ENCODE results near the gene SLC12A6.
A peak's percentile ranks its signal among the peaks of the same experiment; 100 is the strongest.
"Not testable (repeated sequence)": the region's sequence is repeated elsewhere in the genome, so short reads cannot be mapped to it uniquely, and the experiment has no call there.

The SLC12A6 gene

DNA sequence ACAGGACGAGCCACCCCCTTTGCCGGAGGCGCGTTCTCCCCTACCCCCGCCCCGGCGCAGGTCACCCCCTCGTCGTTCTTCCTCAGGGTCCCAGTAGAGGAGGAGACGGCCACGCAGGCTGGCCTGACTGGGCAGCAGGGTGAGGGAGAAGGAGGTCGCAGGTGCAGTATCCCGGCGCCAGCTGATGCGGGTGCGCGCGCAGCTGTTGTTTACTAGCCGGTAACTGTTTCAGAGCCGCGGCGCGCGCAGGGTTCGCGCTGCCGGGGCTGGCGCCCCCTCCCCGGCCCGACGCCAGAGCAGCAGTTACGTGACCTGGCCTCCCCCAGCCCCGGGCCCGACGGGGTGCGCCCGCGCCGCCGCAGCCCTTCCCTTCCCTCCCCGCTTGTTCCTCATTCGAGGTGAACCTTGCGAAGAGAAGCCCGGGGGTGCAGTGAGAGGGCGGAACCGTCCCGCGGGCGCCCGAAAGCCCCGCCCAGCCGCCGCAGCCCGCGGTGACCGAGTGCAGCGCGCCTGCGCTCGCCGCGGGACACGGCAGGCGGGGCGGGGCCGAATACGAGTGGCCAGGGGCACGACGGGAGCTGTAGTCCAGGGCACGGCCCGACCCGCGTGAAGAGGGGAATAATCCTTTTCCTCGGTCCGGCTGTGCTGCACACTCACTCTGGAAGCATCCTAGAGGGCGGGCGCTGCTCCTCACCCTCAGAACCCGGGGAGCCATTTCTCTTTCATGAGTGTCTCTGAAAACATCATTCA lies at the start of gene SLC12A6:
SLC12A6 (minus strand) TSS at position 225 of the 750 bp plus-strand sequence. CDS start 1,101 bp downstream, outside the sequence.
- peak; percentile 94 for DNase-seq (ENCODE audit: low read depth)

DNA sequence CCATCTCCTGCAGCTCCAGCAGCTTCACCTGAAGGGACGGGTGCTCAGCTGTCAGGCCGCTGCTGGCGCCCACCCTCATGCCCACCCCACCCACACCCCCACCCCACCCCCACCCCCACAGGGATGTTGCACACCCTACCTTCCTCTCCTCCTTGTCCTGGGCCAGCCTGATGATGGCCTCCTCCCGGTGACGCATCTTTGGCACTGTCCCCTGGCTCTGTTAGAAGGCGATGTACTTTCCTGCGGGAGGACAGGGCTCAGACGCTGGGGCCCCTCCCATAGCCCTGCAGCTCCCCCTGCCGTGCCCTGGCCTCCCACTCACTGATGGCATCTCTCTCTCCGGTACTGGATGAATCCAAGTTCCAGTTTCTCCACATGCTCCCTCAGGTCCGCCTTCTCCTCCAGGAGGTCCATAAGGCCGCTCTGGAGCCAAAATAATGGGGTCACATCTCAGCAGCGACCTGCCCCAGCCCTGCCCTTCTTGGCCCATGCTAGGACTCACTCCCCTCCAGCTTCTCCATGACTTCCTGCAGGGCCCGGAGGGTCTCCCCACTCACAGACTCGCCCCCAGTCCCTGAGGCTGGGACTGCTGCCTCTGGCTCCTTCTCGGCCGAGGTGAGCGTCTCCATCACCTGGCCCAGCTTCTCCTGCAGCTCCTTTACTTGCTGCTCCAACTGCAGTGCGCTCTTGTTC lies 44.4 kb upstream of the SLC12A6 start:
- not testable (repeated sequence) for DNase-seq (ENCODE audit: low read depth)

DNA sequence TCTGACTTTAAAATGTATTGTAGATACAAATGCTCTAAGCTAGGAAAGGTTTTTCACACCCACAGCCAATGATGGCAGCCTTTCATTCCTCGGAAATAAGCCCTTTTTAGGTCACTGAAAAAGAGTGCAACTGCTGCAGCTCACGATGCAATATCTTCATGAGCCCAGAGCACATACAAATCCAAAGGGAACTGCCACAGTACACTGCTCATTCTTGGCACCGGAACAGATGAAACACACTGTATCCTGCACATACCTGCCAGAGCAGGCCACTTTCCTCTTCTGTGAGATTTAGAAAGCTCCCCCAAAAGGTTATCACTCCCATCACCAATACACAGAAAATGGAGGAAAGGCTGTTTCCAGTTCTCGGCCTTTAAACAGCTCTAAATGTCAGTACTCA lies 42.9 kb upstream of the SLC12A6 start:
- DNase-seq (ENCODE audit: low read depth): not testable (repeated sequence)

DNA sequence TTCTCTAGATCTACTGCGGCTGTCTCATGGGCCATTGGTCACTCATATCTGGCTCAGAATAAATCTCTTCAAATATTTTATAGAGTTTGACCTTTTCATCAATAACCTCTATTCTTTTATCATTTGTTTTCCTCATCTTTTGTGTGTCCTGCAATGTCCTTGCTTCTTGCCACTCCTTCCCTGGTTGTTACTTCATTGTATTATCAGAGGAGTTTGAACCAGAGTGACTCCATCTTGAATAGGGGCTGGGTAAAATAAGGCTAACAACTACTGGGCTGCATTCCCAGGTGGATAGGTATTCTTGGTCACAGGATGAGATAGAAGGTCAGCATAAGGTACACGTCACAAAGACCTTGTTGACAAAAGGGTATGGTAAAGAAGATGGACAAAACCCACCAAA lies 39.3 kb upstream of the SLC12A6 start:
- no peak for DNase-seq (ENCODE audit: low read depth)

DNA sequence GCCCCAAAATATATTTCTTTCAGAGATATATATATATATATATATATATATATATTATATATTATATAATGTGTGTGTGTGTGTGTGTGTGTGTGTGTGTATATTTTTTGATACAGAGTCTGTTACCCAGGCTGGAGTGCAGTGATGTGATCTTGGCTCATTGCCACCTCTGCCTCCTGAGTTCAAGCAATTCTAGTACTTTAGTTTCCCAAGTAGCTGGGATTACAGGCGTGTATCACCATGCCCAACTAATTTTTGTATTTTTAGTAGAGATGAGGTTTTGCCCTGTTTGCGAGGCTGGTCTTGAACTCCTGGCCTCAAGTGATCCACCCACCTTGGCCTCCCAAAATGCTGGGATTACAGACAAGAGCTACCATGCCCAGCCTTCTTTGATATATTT lies 38.0 kb upstream of the SLC12A6 start:
- DNase-seq (ENCODE audit: low read depth): not testable (repeated sequence)

DNA sequence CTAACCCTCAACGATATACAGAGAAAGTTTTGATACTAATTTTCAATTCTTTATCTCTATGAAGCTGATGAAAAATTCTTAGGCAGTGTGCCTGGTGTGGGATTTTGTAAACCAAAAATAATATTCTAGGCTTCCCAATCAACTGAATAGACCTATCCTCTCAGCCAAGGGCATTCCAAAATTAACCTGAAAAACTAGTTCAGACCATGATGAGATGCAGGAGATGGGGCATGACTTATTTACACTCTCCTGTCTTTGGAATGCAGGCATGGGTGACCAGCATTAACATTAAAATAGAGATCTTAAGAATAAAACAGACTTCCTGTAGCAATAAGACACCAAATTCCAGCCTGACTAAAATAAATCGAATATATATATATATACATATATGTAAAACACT lies 37.2 kb upstream of the SLC12A6 start:
- DNase-seq (ENCODE audit: low read depth): no peak

DNA sequence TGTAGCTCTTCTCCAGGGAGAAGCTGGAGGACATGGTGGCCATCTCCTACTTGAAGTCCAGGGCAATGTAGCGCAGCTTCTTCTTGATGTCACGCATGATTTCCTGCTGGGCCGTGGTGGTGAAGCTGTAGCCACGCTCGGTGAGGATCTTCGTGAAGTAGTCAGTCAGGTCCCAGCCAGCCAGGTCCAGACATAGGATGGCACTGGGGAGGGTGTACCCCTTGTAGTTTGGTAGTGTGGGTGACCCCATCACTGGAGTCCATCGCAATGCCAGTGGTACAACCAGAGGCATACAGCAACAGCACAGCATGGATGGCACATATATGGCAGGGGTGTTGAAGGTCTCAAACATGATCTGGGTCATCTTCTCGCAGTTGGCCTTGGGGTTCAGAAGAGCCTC lies 36.4 kb upstream of the SLC12A6 start:
- no peak for DNase-seq (ENCODE audit: low read depth)

DNA sequence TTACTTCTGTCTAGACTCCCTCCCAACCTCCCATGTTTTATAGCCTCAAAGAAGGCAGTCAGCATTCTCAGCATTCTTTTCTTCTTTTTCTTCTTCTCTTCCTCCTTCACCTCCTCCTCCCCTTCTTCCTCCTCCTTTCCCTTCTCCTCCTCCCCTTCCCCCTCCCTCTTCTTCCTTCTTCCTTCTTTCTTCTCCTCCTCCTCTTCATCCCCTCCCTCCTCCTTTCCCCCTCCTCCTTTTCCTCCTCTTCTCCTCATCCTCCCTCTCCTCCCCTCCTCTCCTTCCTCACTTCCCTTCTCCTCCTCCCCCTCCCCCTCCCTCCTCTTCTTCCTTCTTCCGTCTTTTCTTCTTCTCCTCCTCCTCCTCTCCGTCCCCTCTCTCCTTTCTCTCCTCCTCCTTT lies 33.1 kb upstream of the SLC12A6 start:
- no peak for DNase-seq (ENCODE audit: low read depth)

DNA sequence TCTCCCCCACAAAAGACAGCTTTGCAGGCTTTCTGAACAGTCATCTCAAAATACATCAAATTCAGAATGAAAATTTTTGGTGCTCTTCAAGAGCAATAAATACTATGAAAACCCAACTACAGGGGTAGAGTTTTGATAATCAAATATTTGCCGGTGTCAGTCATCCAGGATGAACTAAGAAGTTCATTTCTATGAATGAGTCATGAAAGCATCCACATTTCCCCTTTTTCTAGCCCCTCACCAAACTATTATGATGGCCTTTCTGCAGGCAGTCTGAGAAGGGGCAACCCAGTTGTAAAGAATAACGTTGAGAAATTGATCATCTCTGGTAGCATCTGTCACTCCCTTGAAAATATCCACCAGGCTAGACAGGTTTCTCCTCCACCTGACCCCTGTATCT lies 32.5 kb upstream of the SLC12A6 start:
- DNase-seq (ENCODE audit: low read depth): no peak

DNA sequence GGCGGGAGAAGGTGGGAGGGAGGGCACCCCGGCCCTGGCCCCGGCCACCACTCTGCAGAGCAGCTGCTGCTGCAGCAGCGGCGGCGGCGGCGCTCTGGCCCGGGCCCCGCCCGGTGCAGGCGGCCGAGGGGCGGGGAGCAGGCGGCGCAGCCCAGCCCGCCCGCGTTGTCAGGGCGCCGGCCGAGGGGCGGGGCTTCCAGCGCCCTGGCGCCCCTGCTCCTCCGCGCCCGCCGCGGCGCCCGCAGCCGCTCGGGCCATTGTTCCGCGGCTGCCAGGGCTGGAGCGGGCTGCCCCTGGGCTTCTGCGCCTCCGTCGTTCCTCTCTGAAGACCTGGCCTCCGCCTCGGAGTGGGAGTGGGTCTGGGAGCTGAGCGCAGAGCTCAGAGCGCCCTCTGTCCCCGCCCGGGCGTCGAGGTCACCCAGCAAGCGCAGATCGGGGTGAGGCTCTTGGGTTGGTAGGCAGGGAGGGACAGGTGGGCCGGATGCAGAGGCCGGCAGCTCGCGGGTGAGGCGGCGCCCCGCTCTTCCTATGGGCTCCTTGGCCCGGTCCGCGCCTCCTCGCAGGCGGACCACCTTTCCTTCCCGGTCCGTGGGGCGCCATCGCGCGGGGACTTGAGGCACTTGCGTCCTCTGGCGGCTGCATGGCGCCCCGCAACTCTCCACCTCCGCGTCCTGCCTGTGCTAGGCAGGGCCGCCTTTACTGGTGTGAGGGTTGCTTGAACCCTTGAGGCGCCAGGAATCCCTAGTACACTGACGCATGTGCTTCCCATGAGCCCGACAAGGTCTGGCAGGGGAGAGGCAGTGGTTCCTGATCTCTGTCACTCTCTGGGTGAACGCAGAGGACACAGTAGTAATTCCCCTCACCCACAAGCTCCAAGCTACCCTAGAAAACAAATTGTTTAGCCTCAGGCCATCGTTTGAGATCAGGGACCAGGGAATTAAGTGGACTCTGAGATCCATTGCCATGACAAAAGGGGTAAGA lies 29.8 kb upstream of the SLC12A6 start, which contains the start of gene LPCAT4:
LPCAT4 (minus strand) TSS at position 96 of the 981 bp plus-strand sequence. CDS start 96 bp downstream, outside the sequence.
- DNase-seq (ENCODE audit: low read depth): peak; percentile 73

DNA sequence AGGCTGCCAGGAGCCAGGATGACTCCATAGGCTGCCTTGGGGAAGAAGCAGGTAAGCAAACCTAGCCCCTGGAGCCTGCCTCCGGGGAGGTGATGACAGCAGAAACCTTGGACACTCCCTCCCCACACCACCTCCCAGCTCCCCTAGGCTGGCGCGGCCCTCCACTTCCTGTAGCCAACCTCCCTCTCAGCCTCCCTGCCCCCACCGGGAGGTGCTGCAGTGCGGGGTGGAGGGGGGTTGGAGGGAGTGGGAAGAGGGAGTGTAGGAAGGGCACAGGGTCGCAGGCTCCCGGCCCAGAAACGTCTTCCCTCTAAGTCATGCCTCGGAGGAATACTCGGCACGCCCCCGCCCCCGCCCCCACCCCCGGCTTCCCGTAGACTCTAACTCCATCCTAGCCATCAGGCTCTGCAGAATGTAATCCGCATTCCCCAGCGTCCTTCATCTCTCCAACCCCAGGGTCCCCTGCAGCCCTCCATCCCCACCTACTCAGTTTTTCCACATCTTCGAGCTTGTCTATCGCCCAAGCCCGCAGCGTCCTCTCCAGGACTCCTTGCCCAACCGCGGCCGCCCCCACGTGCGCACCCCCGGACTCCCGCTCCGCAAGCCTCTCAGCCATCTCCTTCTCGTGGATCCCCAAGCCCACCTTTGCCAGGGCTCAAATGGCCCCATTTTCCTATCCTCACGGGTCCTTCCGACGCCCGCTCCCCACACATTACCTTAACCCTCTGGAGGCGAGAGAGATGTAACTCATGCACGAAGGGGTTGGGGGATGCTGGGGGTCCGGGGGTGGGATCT lies 28.9 kb upstream of the SLC12A6 start:
- DNase-seq (ENCODE audit: low read depth): peak; percentile 43

DNA sequence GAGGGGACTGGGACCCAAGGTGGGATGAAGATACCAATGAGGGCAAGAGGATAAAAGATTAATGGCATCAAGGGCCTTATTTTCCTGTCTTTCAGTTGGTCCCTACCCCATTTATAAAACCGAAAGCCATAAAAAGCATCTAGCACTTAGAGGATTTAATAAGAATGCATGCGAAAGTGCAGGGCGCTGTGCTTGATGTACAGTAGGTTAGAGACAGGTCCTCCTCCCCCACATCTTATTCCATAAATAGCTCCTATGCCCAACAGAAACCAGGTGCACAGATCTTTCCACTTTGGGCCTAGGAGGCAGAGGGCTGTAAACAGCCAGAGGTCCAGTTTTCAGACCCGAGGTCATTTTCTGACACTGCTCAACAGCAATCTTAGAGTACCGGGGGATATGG lies 28.3 kb upstream of the SLC12A6 start:
- DNase-seq (ENCODE audit: low read depth): no peak

DNA sequence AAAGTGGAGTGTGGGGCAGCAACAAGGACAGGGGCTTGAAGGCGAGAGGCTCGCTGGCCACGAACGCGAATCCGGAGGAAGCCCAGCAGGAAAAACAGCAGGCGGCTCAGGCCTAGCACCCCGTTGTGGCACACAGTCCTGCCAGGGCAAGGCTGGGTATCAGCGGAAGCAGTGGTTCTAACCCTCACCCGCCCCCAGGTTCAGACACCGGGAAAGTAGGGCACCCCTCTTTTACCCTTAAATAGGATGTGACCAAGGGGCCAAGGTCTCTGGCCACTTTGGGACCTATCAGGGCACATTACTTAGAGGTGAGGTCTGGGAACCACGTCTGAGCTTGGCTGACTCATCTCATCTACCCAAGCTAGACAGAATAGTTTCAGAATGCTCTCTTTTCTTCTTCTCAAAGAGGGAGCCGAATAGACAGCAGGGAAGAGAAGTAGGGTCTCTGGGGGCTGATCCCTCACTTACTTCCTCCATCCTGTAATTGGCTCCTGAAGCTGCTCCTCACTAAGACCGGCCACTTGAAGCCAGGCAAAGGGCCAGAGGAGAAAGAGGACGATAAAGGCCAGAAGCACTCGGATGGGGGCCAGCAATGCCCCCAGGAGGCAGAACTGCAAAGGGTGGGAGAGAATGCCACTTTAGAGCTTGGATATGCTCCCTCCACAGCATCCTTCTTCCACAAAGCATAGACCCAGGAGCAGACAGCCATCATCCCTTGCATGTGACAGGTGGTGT lies 27.7 kb upstream of the SLC12A6 start:
- DNase-seq (ENCODE audit: low read depth): no peak

DNA sequence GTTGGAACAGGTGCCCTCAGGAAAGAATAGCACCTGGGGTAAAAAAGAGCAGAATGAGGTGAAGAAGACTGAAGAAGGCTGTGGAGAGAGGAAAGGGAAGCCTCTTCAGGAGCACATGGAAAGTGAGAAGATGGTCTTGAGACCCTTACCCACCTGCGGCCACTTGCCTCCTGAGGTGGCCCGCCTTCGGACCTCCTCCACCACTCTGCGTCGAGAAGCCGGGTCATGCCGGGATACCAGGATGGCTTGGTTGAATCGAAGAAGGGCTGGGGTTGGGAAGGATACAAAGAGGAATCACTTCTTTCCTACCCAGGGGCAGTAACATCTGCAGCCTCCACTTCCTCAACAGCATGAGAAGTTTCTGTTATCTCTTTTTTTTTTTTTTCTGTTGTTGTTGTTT lies 26.5 kb upstream of the SLC12A6 start:
- DNase-seq (ENCODE audit: low read depth): no peak

DNA sequence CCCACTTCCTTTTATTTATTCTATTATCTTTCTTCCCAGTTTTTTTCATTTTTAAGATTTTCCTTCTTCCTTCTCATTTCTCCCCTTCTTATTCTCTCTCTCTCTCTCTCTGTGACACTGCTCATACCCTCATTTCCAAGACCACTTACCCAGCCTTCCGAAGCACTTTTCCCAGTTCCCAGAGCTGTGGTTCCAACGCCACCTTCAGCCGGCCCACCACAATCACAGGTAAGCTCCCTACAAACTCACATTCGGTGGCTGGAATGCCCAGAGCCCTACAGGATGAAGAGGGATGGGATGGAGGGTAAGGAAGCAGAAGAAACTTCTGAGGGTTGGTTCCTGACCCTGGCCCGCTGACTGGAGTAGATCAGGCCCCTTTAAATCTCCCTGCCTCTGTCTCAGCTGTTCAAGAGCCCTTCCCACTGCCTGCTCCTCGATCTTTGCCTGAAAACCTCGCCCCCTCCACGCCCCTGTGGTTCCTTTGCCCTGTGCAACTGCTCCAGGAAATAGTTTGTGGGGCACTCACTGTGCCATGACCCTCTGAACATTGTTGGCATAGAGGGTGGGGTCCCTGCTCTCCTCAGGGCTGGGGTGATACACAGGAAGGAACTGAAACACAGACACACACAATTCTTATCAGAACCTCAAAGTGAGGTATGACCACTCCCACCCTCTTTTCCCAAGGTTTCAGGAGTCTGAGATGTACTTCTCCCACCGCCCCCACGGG lies 24.6 kb upstream of the SLC12A6 start:
- no peak for DNase-seq (ENCODE audit: low read depth)

DNA sequence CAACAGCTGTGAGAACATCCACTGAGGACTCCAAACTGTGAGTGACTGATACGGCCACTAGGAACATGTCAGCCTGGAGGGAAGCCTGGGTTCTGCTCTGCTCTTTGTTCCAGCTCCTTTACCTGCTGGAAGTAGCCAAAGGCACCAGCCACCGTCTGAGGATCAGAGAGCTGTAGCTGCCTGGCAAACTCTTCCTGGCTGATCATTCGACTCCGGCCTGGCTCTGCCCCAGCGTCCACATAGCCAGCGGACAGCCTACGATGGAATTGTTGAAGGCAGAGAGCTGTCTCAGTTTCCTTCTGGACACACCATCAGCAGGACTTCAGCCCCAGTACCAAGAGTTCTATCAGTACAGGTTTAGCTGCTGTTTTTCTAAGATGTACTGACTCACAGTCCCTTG lies 23.7 kb upstream of the SLC12A6 start:
- DNase-seq (ENCODE audit: low read depth): no peak

DNA sequence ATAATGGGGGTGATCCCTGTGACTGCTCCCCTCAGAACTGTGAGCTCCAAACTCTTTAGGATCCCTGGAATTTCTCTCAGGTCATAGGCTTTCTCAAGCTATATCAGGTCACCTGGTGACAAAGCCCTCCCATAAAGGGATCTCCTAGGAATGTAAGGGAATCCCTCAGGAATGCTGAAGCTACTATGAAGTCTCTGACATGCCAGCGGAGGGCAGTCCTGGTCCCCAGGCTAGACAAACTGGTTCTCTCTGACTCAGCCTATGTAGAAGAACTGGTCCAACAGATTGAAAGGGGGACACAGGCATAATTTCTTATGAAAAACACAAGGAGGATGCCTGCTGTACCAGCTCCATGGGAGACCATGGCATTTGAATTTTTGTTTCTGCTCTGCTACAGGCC lies 22.7 kb upstream of the SLC12A6 start:
- DNase-seq (ENCODE audit: low read depth): no peak

DNA sequence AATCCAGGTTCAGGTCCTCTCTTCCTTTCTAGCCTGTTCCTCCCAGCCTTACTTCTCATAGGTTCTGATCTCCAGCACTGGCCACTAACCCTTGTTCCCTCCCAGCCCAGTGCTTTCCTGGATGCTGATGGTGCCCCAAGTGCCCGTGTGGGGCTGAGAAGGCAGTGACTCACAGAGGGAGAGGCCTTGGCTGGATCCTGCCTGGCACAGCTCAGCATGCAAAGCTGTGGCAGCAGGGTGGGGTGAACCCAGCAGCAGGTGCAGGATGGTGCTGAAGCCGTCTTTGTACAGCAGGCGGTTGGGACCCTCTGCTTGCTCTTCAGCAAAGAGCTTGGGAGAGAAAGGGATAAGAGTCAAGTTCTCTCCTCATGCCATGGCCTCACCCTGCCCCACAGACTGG lies 21.8 kb upstream of the SLC12A6 start:
- DNase-seq (ENCODE audit: low read depth): no peak

DNA sequence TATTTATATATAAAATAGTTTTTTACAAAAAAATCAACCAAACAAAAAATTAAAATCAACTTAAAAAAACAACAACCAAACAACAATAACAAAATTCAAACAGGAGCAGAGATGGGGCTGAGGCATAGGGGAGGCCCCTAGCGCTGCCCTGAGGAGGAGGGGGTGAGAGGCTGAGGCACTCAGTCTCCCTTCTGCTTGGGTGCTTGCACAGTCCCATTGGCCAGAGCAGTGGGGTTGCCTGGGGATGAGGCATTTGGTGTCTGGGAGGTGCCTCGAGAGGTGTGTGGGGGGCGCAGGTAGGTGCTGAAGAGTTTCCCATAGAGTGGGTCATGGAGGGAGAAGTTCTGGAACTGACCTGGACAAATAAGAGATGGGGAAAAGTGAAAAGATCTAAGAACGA lies 21.4 kb upstream of the SLC12A6 start:
- DNase-seq (ENCODE audit: low read depth): no peak

DNA sequence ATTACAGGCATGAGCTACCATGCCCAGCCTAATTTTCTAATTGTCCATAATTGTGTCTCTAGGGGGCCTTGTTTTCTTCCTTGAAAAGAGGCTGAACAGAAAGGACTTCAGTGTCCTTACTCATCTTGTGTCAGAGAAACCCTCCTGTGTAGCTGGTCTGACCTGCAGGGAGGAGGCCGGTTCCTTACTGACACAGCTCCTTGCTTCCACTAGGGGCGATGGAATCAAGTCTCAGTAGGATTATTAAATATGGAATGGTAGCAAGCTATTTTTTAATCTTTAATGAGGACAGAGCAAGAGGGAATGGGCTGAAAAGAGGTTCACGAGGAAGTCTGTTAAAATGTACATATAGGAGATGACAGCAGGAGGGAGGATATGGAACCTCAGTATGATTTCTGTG lies 20.8 kb upstream of the SLC12A6 start:
- DNase-seq (ENCODE audit: low read depth): no peak
